Heart left ventricle (tissue), 16 donors: ENCODE results near the gene PRKN. TPM values are rescaled to one million over a fixed set of nuclear protein-coding genes. Genes with fewer than 3 reads are reported as not detected.
A peak's percentile ranks its signal among the peaks of the same experiment; 100 is the strongest.

Source experiments
- ATAC-seq, 4 donors: fragments of 200-7000 bp; cut with Tn5 transposase; one replicate each; pipeline ENCODE4 v1.9.1; 2020 to 2022; ENCODE audit warnings: moderate library complexity in 4 of 4, mild to moderate bottlenecking in 3 of 4, moderate number of reproducible peaks in 1 of 4
- DNase-seq, 5 donors: peaks; one replicate each; pipeline ENCODE4 v3.0.0-alpha.2; 2020
- H3K27ac ChIP-seq, 12 donors: fragments of 200-600 bp; sonication (generic) in 4 of 12; one replicate each; pipeline versions ENCODE4 v1.5.0 to v1.8.0; 2016 to 2022; ENCODE audit warnings: mild to moderate bottlenecking in 2 of 12
- H3K27me3 ChIP-seq, 9 donors: fragments of 200-600 bp; sonication (generic) in 2 of 9; one replicate each; pipeline versions ENCODE4 v1.5.1 to v1.8.0; 2016 to 2022; ENCODE audit warnings: mild to moderate bottlenecking in 3 of 9
- H3K36me3 ChIP-seq, 9 donors: fragments of 200-600 bp; sonication (generic) in 2 of 9; one replicate each; pipeline versions ENCODE4 v1.5.0 to v1.8.0; 2018 to 2022; ENCODE audit warnings: mild to moderate bottlenecking in 2 of 9
- H3K4me1 ChIP-seq, 12 donors: fragments of 200-600 bp; sonication (generic) in 4 of 12; one replicate each; pipeline versions ENCODE4 v1.5.0 to v1.8.0; 2016 to 2022; ENCODE audit warnings: mild to moderate bottlenecking in 3 of 12
- H3K4me3 ChIP-seq, 12 donors: fragments of 200-600 bp; sonication (generic) in 4 of 12; one replicate each; pipeline versions ENCODE4 v1.5.0 to v1.8.0; 2017 to 2022; ENCODE audit warnings: mild to moderate bottlenecking in 9 of 12, moderate library complexity in 4 of 12
- H3K9me3 ChIP-seq, 12 donors: fragments of 200-600 bp; sonication (generic) in 4 of 12; one replicate each; pipeline versions ENCODE4 v1.5.0 to v1.8.0; 2016 to 2022; ENCODE audit warnings: mild to moderate bottlenecking in 1 of 12
- CTCF ChIP-seq, 12 donors: fragments of 200-600 bp; sonication (generic) in 4 of 12; IDR thresholded peaks; one replicate each; pipeline versions ENCODE4 v1.5.0 to v1.8.0; 2018 to 2022; ENCODE audit warnings: antibody characterized with exemption in 12 of 12, mild to moderate bottlenecking in 5 of 12
- POLR2A ChIP-seq, 2 donors: fragments of 450-650 bp; IDR thresholded peaks; one replicate each; pipeline ENCODE4 v1.6.1; 2017; ENCODE audit warnings: antibody characterized with exemption in 2 of 2, mild to moderate bottlenecking in 2 of 2, moderate library complexity in 2 of 2
- WGBS, 4 donors: extraction: QIAGEN DNeasy Blood & Tissue Kit in 2 of 4; methylation state at CpG; one replicate each; pipeline versions ENCODE4 v1.1.5 to v1.1.7; 2013 to 2018; 5-methylcytosine and 5-hydroxymethylcytosine counted together
- intact Hi-C, 10 donors: fragments of 100-400 bp; cut with DNase I; formaldehyde crosslinking; loops; one replicate each; pipeline versions ENCODE4 v1.11.1 to v1.14.2; 2022
- polyA plus RNA-seq, 2 donors: library from polyadenylated mRNA; stranded (reverse); fragments of 200-250 nt; gene quantifications; one replicate each; pipeline ENCODE4 v1.2.3, GENCODE V29; 2013
- total RNA-seq, 9 donors: library from RNA; depleted of rRNA in 2 of 9; stranded (reverse); fragments of >200 nt in 2 of 9; fragmentation: NEBNext Ultra II Directional in 3 of 9; extraction: Animal tissue kit (Norgen Biotek cat#: 25700) in 3 of 9; gene quantifications; one replicate each; pipeline versions ENCODE4 v1.1.0 to v1.2.4, GENCODE V29; 2016 to 2023
- donor health status: ischemic (EF 13 %, LVEDD 7.1; RV severe dilation, severe dysfunction).
- donor health status: healthy with polysubstance abuse.
- donor health status: DM: no; HTN: yes; CAD: no.
- donor health status: DM: no; HTN: no; CAD: no.
- donor health status: ischemic (EF 25% LVEDD 6.9; RV normal size, moderate dysfunction).
- donor health status: ischemic (EF 25% LVEDD 5.7; RV mildly dilated, moderate dysfunction).
- donor health status: healthy.
- donor health status: DM: yes; HTN: yes; CAD: no.
- donor health status: ischemic (EF 35%, LVEDD 5.7; RV mildly dilated, moderate dysfunction).
- donor health status: nonischemic (EF 11% LVEDD 7.7; RV severe dilation, severe dysfunction).
- donor health status: DM: yes; HTN: yes; CAD: no.
- donor health status: PGD.
- donor health status: ischemic (EF 29% LVEDD 5.4; RV normal size, mild dysfunction).
- donor health status: nonischemic (EF 23%, LVEDD 6.1; RV moderate dilation, normal function).

Gene PRKN
- total and polyA plus RNA-seq, 11 donors = 3.4 to 32.5 (median 21.2) TPM

GRCh38 chr6:161372422-161372793 is 1355.2 kb downstream of the PRKN start:
- DNase-seq (no peak), ATAC-seq (no peak)
- intact Hi-C loops = loop anchor here (2.0 to 10.0 kb wide), 11 partner anchors 220 to 858 kb away; no protein-coding TSS in a partner anchor
- no peaks in the 10 kb centered on the region for H3K9me3 ChIP-seq
- no peak for TF ChIP-seq POLR2A (IDR thresholded peaks at IDR 0.05)
- TF ChIP-seq CTCF (IDR thresholded peaks at IDR 0.05) = no peak
- H3K27ac ChIP-seq = no peak overlapping the region
- WGBS, 4 donors = 83 to 92% (median 89%) methylated on average over 10 of the region's 10 CpGs
- no peak overlapping the region for H3K4me3 ChIP-seq
- no peaks in the 10 kb centered on the region for H3K27me3 ChIP-seq
- no peaks in the 10 kb centered on the region for H3K36me3 ChIP-seq
- peaks cover 0 to 12% (median 0%) of the 10 kb centered on the region in 12 donors for H3K4me1 ChIP-seq

- H3K9me3 ChIP-seq = peaks cover 0 to 2% (median 0%) of the 10 kb centered on the region in 12 donors
- DNase-seq = peak in 4 of 5 donors; percentile 43 to 59 (median 49)
- H3K27me3 ChIP-seq = no peaks in the 10 kb centered on the region
- peak; percentile 77 to 92 (median 90) for TF ChIP-seq CTCF (IDR thresholded peaks at IDR 0.05)
- TF ChIP-seq POLR2A (IDR thresholded peaks at IDR 0.05) = no peak
- H3K27ac ChIP-seq = no peak overlapping the region
- intact Hi-C loops = loop anchor here in 9 of 10 donors (2.0 to 10.0 kb wide), 12 partner anchors 219 to 856 kb away; partner anchors contain the start of gene MAP3K4 (in 1 of the 9)
- peaks cover 0 to 12% (median 0%) of the 10 kb centered on the region in 12 donors for H3K4me1 ChIP-seq
- H3K36me3 ChIP-seq = no peaks in the 10 kb centered on the region
- peak; percentile 47 to 73 (median 56) for ATAC-seq
- 30 to 38% (median 33%) methylated on average over 9 of the region's 9 CpGs for WGBS, 4 donors
- no peak overlapping the region for H3K4me3 ChIP-seq
Measured at GRCh38 chr6:161370880-161371279, 1356.7 kb downstream of the PRKN start.

- DNase-seq (no peak), ATAC-seq (no peak)
- TF ChIP-seq CTCF (IDR thresholded peaks at IDR 0.05) (no peak), POLR2A (IDR thresholded peaks at IDR 0.05) (no peak)
- H3K9me3 ChIP-seq = peaks cover 0 to 5% (median 0%) of the 10 kb centered on the region in 12 donors
- H3K36me3 ChIP-seq = no peaks in the 10 kb centered on the region
- intact Hi-C loops = loop anchor here in 1 of 10 donors (10.0 kb wide), 1 partner anchor 215 kb away; no protein-coding TSS in a partner anchor
- H3K27me3 ChIP-seq = no peaks in the 10 kb centered on the region
- peaks cover 0 to 6% (median 0%) of the 10 kb centered on the region in 12 donors for H3K4me1 ChIP-seq
- H3K4me3 ChIP-seq = no peak overlapping the region
- WGBS, 4 donors = 88 to 94% (median 92%) methylated on average over 13 of the region's 13 CpGs
- no peak overlapping the region for H3K27ac ChIP-seq
Measured at GRCh38 chr6:161369339-161369738, 1358.2 kb downstream of the PRKN start.

- intact Hi-C loops = loop anchor here in 1 of 10 donors (10.0 kb wide), 1 partner anchor 214 kb away; no protein-coding TSS in a partner anchor
- Histone ChIP-seq H3K27ac (no peak overlapping the region), H3K27me3 (no peaks in the 10 kb centered on the region), H3K4me3 (no peak overlapping the region), H3K9me3 (peaks cover 0 to 12% (median 2%) of the 10 kb centered on the region in 12 donors), H3K36me3 (no peaks in the 10 kb centered on the region), H3K4me1 (peaks cover 0 to 2% (median 0%) of the 10 kb centered on the region in 12 donors)
- DNase-seq = no peak
- ATAC-seq = no peak
- 79 to 87% (median 84%) methylated on average over 7 of the region's 7 CpGs for WGBS, 4 donors
- TF ChIP-seq CTCF (IDR thresholded peaks at IDR 0.05) (no peak), POLR2A (IDR thresholded peaks at IDR 0.05) (no peak)
Measured at GRCh38 chr6:161368514-161368913, 1359.1 kb downstream of the PRKN start.
